OCI-LY7 (cell line): ENCODE measurements around the gene CEP170B. TPM values are rescaled to one million over a fixed set of nuclear protein-coding genes. Genes with fewer than 3 reads are reported as not detected.

Experiments
- BruUV-seq: library from RNA; stranded (reverse); fragments of 400-500 nt; replicated peaks from 2 replicates; lab custom pipeline; 2021; lab: Mats Ljungman, UMichigan
- CTCF ChIA-PET: fragments of 300-600 bp; sonication (Branson Sonifier 250); formaldehyde crosslinking; loops from one replicate; lab custom pipeline; 2022; ENCODE audit warnings: antibody characterized with exemption; ENCODE audit not compliant: unreplicated experiment; lab: Charles Lee
- POLR2A ChIA-PET: fragments of 300-600 bp; sonication (Branson Sonifier 250); formaldehyde crosslinking; loops from one replicate; lab custom pipeline; 2022; ENCODE audit warnings: antibody characterized with exemption; lab: Charles Lee
- DNase-seq: peaks from one replicate; pipeline ENCODE4 v3.0.0-alpha.2; 2015; ENCODE audit warnings: low spot score
- H2AFZ ChIP-seq: fragments of 200-600 bp; sonication (generic), shearing (Covaris generic); 2 replicates; pipeline ENCODE4 v1.6.1; 2014; ENCODE audit warnings: mild to moderate bottlenecking, antibody characterized with exemption, low read length, moderate library complexity
- H3K27ac ChIP-seq: fragments of 200-600 bp; sonication (generic); 2 replicates; pipeline ENCODE4 v1.5.1; 2014; ENCODE audit warnings: mixed run types, low read depth, mild to moderate bottlenecking, moderate library complexity, low read length, inconsistent platforms; ENCODE audit not compliant: poor library complexity, severe bottlenecking
- H3K36me3 ChIP-seq: fragments of 200-600 bp; sonication (generic); 2 replicates; pipeline ENCODE4 v1.6.1; 2014; ENCODE audit warnings: mild to moderate bottlenecking, antibody characterized with exemption, low read length, moderate library complexity, mixed read lengths; ENCODE audit not compliant: insufficient read depth
- H3K4me1 ChIP-seq: fragments of 200-600 bp; sonication (generic); 2 replicates; pipeline ENCODE4 v1.5.1; 2014; ENCODE audit warnings: mild to moderate bottlenecking, low read length; ENCODE audit not compliant: insufficient read depth, poor library complexity, severe bottlenecking
- H3K4me2 ChIP-seq: fragments of 200-600 bp; sonication (generic); 2 replicates; pipeline ENCODE4 v1.6.1; 2014; ENCODE audit warnings: mild to moderate bottlenecking, low read length
- H3K4me3 ChIP-seq: fragments of 200-600 bp; sonication (generic); 2 replicates; pipeline ENCODE4 v1.5.1; 2014; ENCODE audit warnings: mild to moderate bottlenecking, low read depth, low read length; ENCODE audit not compliant: poor library complexity, severe bottlenecking
- H3K79me2 ChIP-seq: fragments of 200-600 bp; sonication (generic); 2 replicates; pipeline ENCODE4 v1.6.1; 2016; ENCODE audit warnings: low read depth, mild to moderate bottlenecking, low read length, moderate library complexity, mixed read lengths; ENCODE audit not compliant: insufficient read depth
- H3K9me2 ChIP-seq: fragments of 200-600 bp; sonication (generic); 2 replicates; pipeline ENCODE4 v1.6.1; 2016; ENCODE audit warnings: mild to moderate bottlenecking, low read length, mixed read lengths; ENCODE audit not compliant: insufficient read depth
- H3K9me3 ChIP-seq: fragments of 200-600 bp; sonication (generic); 2 replicates; pipeline ENCODE4 v1.6.1; 2014; ENCODE audit warnings: mild to moderate bottlenecking, mixed run types, low read length, mixed read lengths
- H4K20me1 ChIP-seq: fragments of 200-600 bp; sonication (generic); 2 replicates; pipeline ENCODE4 v1.6.1; 2014; ENCODE audit warnings: mild to moderate bottlenecking, antibody characterized with exemption, low read length, moderate library complexity, mixed read lengths; ENCODE audit not compliant: insufficient read depth
- EZH2phosphoT487 ChIP-seq: fragments of 200-600 bp; sonication (generic); IDR thresholded peaks from 2 replicates; pipeline ENCODE4 v1.6.1; 2018; ENCODE audit warnings: low read depth, borderline replicate concordance, mild to moderate bottlenecking, mixed run types, antibody characterized with exemption, low read length, moderate library complexity, mixed read lengths
- intact Hi-C: fragments of 100-400 bp; cut with micrococcal nuclease; formaldehyde crosslinking; loops from one replicate; pipeline ENCODE4 v1.10.0; 2022; ENCODE audit not compliant: unreplicated experiment
- total RNA-seq, 2 experiments: library from RNA; depleted of rRNA in 1 of 2; stranded (reverse); fragments of >200 nt in 1 of 2; shearing (Covaris generic) in 1 of 2; gene quantifications; 2 replicates each; pipeline ENCODE4 v1.2.3, GENCODE V29; 2014 to 2022
- TF ChIP-seq, protein P1 (sequence below): fragments of 200-600 bp; sonication (generic); conservative IDR thresholded peaks from 2 replicates; pipeline ENCODE4 v1.5.1; 2014; ENCODE audit warnings: mild to moderate bottlenecking, antibody characterized with exemption, low read length, moderate library complexity, mixed read lengths

CEP170B gene
- total RNA-seq, 2 experiments from 2014 or later = 0.10 to 0.16 TPM

DNA sequence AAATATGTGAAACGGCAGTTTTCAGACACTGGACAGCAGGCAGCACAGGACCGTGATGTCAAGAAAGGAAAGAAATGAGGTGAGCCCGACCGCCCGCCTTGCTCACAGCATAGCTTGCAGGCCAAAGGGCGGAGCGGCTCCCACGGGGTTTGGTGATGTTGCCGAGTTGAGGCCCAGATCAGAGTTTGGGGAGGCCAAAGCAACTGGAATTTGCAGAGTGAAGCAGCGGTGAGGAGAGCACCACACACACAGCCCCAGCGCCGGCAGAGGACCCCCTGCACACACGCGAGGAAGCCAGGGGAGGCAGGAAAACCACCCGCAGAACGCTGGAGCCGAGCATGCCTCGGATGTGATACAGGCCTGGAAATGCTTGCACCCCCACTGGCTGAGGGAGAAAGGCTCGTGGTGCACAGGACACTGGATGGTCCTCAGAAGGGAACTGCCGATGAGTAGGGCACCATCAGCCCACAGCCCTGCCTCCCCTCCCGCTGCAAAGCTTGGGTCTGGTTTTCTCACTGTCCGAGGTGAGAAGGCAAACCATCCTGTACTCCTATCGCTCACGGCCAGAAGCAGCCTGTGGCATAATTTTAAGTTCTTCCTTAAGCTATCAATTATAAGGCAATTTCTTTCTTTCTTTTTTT lies 33.9 kb downstream of the CEP170B start:
- Histone ChIP-seq H3K9me2 (no peaks in the 10 kb centered on the region), H3K4me2 (no peak overlapping the region), H3K79me2 (no peaks in the 10 kb centered on the region), H3K9me3 (no peaks in the 10 kb centered on the region), H3K27ac (no peak overlapping the region), H2AFZ (no peak overlapping the region), H3K36me3 (no peaks in the 10 kb centered on the region), H3K4me1 (no peaks in the 10 kb centered on the region), H4K20me1 (no peaks in the 10 kb centered on the region), H3K4me3 (no peak overlapping the region)
- no peak for TF ChIP-seq EZH2phosphoT487
- TF ChIP-seq, protein P1, sequence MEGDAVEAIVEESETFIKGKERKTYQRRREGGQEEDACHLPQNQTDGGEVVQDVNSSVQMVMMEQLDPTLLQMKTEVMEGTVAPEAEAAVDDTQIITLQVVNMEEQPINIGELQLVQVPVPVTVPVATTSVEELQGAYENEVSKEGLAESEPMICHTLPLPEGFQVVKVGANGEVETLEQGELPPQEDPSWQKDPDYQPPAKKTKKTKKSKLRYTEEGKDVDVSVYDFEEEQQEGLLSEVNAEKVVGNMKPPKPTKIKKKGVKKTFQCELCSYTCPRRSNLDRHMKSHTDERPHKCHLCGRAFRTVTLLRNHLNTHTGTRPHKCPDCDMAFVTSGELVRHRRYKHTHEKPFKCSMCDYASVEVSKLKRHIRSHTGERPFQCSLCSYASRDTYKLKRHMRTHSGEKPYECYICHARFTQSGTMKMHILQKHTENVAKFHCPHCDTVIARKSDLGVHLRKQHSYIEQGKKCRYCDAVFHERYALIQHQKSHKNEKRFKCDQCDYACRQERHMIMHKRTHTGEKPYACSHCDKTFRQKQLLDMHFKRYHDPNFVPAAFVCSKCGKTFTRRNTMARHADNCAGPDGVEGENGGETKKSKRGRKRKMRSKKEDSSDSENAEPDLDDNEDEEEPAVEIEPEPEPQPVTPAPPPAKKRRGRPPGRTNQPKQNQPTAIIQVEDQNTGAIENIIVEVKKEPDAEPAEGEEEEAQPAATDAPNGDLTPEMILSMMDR = no peak
- no TSS peak for BruUV-seq
- CTCF ChIA-PET = no interaction called here
- intact Hi-C loops = no loop called here
- POLR2A ChIA-PET = interaction anchor here (0.6 kb wide), 1 partner anchor 62 kb away, joined by 3 read pairs; no protein-coding TSS in a partner anchor
- DNase-seq = no peak

DNA sequence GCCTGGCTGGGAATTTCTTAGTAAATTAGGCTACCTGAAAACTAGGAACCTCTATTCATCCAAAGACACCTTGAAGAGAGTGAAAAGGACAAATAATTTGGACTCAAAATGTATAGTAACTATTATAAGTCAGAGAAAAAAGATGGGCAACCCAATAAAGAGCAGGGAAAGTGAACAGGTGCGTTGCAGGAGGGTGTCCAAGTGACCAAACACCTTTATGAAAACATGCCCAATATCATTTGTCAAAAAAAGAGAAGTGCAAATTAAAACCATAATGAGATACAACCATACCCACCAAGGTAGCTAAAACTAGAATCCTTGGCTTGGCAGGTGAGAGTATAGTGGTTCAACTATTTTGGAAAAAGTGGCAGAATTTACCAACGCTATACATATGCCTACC lies 34.7 kb downstream of the CEP170B start:
- intact Hi-C loops = no loop called here
- Histone ChIP-seq H3K9me2 (no peaks in the 10 kb centered on the region), H3K79me2 (no peaks in the 10 kb centered on the region), H3K36me3 (no peaks in the 10 kb centered on the region), H2AFZ (no peak overlapping the region), H3K4me1 (no peaks in the 10 kb centered on the region), H4K20me1 (no peaks in the 10 kb centered on the region), H3K4me2 (no peak overlapping the region), H3K4me3 (no peak overlapping the region), H3K9me3 (no peaks in the 10 kb centered on the region), H3K27ac (no peak overlapping the region)
- ChIA-PET CTCF (no interaction called here), POLR2A (interaction anchor here (1.0 kb wide), 1 partner anchor 22 kb away, joined by 3 read pairs; no protein-coding TSS in a partner anchor)
- no TSS peak for BruUV-seq
- TF ChIP-seq, protein P1 = no peak
- no peak for TF ChIP-seq EZH2phosphoT487
- no peak for DNase-seq
